CD4-positive, alpha-beta T cell treated with Interleukin-4 for 1 hour (primary cell): ENCODE results near the gene P2RY2.

Experiments used
- DNase-seq, 2 donors: peaks; one replicate each; pipeline ENCODE4 v3.0.0-alpha.2; 2020 to 2022

P2RY2 gene

GRCh38 chr11:73246303-73246702, 28.2 kb downstream of the P2RY2 start:
- no peak for DNase-seq

- no peak for DNase-seq
These were observed 30.6 kb downstream of the P2RY2 start for GRCh38 chr11:73248526-73249185.

GRCh38 chr11:73249304-73249703, 31.2 kb downstream of the P2RY2 start:
- no peak for DNase-seq

- DNase-seq: no peak
These were observed 32.0 kb downstream of the P2RY2 start for GRCh38 chr11:73249853-73250783.

GRCh38 chr11:73252577-73253191, 34.6 kb downstream of the P2RY2 start:
- DNase-seq: no peak

GRCh38 chr11:73257342-73258103, 39.4 kb downstream of the P2RY2 start:
- DNase-seq: no peak

GRCh38 chr11:73258104-73259035, 40.3 kb downstream of the P2RY2 start:
- no peak for DNase-seq

GRCh38 chr11:73259406-73260126, 41.5 kb downstream of the P2RY2 start:
- no peak for DNase-seq

GRCh38 chr11:73260127-73260457, 42.0 kb downstream of the P2RY2 start:
- no peak for DNase-seq

- no peak for DNase-seq
These were observed 44.9 kb downstream of the P2RY2 start for GRCh38 chr11:73262851-73263495.

GRCh38 chr11:73263640-73264039, 45.6 kb downstream of the P2RY2 start:
- DNase-seq: no peak

- no peak for DNase-seq
These were observed 47.3 kb downstream of the P2RY2 start for GRCh38 chr11:73265278-73265810.

GRCh38 chr11:73265853-73266645, 48.0 kb downstream of the P2RY2 start:
- no peak for DNase-seq

GRCh38 chr11:73266646-73267020, 48.6 kb downstream of the P2RY2 start:
- no peak for DNase-seq

- DNase-seq: no peak
These were observed 49.2 kb downstream of the P2RY2 start for GRCh38 chr11:73267122-73267846.

GRCh38 chr11:73267906-73268540, 49.9 kb downstream of the P2RY2 start:
- DNase-seq: no peak

- no peak for DNase-seq
These were observed 50.7 kb downstream of the P2RY2 start for GRCh38 chr11:73268671-73269271.

GRCh38 chr11:73269459-73270015, 51.5 kb downstream of the P2RY2 start:
- no peak for DNase-seq
